PFSK-1 (cell line): ENCODE results near the gene L3MBTL4.

Experiments used
- FOXP2 ChIP-seq: optimal IDR thresholded peaks from 2 replicates; pipeline ENCODE3; 2011; ENCODE audit warnings: borderline replicate concordance, control low read depth, inconsistent platforms; ENCODE audit not compliant: insufficient read depth; ENCODE audit errors: extremely low read length, extremely low read depth
- POLR2AphosphoS5 ChIP-seq: IDR thresholded peaks from 2 replicates; pipeline ENCODE4 v1.6.1; 2012; ENCODE audit warnings: low read depth, mild to moderate bottlenecking, control low read depth, low read length, moderate library complexity
- SIN3A ChIP-seq: IDR thresholded peaks from 2 replicates; pipeline ENCODE4 v1.6.1; 2012; ENCODE audit warnings: mild to moderate bottlenecking, low read length, moderate library complexity, borderline replicate concordance; ENCODE audit not compliant: insufficient read depth
- TAF1 ChIP-seq: IDR thresholded peaks from 2 replicates; pipeline ENCODE4 v1.6.1; 2012; ENCODE audit warnings: low read length, control low read depth, borderline replicate concordance; ENCODE audit not compliant: insufficient read depth
- TF ChIP-seq, protein P1 (sequence below), 2 experiments: IDR thresholded peaks; 2 replicates each; pipeline versions ENCODE4 v1.6.1 to v1.8.0; 2011 to 2012; ENCODE audit warnings: low read depth in 2 of 2, low read length in 2 of 2, control low read depth in 1 of 2, inconsistent platforms in 1 of 2, mild to moderate bottlenecking in 1 of 2, moderate library complexity in 1 of 2; ENCODE audit not compliant: insufficient read depth in 1 of 2

L3MBTL4 gene

GRCh38 chr18:6374340-6374739 lies 40.4 kb downstream of the L3MBTL4 start:
- TF ChIP-seq POLR2AphosphoS5 (no peak), TAF1 (no peak)

- TF ChIP-seq, protein P1, sequence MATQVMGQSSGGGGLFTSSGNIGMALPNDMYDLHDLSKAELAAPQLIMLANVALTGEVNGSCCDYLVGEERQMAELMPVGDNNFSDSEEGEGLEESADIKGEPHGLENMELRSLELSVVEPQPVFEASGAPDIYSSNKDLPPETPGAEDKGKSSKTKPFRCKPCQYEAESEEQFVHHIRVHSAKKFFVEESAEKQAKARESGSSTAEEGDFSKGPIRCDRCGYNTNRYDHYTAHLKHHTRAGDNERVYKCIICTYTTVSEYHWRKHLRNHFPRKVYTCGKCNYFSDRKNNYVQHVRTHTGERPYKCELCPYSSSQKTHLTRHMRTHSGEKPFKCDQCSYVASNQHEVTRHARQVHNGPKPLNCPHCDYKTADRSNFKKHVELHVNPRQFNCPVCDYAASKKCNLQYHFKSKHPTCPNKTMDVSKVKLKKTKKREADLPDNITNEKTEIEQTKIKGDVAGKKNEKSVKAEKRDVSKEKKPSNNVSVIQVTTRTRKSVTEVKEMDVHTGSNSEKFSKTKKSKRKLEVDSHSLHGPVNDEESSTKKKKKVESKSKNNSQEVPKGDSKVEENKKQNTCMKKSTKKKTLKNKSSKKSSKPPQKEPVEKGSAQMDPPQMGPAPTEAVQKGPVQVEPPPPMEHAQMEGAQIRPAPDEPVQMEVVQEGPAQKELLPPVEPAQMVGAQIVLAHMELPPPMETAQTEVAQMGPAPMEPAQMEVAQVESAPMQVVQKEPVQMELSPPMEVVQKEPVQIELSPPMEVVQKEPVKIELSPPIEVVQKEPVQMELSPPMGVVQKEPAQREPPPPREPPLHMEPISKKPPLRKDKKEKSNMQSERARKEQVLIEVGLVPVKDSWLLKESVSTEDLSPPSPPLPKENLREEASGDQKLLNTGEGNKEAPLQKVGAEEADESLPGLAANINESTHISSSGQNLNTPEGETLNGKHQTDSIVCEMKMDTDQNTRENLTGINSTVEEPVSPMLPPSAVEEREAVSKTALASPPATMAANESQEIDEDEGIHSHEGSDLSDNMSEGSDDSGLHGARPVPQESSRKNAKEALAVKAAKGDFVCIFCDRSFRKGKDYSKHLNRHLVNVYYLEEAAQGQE (IDR thresholded peaks at IDR 0.05; ENCODE audit: insufficient read depth in 1 of 2, low read depth in 2 of 2, low read length in 2 of 2) = no peak
- TF ChIP-seq POLR2AphosphoS5 (no peak), SIN3A (no peak), TAF1 (no peak), FOXP2 (no peak)
Observed at GRCh38 chr18:6373187-6373586, 41.5 kb downstream of the L3MBTL4 start.

DNA sequence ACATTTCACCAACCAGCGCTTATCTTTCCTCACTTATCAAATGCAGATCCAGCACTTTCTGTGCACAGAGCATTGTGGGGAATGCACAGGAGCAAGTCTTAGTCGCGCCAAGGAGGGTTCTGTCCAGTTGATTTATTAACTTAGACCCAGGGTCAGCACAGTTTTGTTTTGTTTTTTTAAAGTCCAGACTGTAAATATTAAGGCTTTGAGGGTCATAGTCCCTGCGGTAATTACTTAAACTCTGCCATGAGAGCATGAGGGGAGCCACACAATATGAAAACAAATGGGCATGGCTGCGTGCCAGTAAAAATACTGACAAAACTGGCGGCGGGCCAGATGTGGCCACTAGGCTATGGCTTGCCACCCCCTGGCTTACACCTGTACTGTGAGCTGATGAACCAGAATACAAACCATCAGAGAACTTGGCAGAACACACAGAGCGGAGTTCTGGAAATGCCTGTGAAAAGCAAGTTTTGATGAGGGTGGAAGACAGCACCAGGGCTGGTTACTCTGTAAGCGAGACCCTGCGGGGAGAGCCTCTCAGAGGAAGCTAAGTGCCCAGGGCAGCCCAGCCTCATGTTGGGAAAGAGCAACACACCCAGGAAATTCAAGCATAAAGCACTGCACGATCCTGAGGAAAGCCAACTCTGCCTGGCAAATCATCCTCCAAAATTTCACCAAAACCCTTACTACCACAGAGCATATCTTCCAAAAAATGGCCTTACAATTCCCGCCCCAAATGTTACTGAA lies 43.6 kb downstream of the L3MBTL4 start:
- TF ChIP-seq SIN3A (no peak), POLR2AphosphoS5 (no peak), TAF1 (no peak), FOXP2 (no peak)
- TF ChIP-seq, protein P1 (IDR thresholded peaks at IDR 0.05; ENCODE audit: insufficient read depth in 1 of 2, low read depth in 2 of 2, low read length in 2 of 2) = no peak

DNA sequence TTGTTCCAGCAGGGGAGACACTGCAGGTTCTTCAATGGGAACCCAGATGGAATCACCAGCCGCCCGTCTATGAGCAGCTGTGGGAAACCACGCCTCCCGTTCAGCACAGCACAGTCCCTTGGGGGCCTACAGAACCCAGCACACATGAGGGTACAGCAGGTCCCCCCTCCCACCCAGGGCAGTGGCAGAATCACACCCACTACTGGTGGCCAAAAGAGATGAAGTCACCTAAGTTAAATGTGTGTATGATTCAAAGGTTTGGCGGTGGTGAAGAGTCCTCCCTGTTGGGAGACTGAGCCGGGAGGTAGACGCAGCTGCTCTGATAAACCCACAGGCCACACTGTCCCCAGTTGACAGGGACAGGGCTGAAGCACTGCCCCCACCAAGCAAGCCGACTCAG lies 44.3 kb downstream of the L3MBTL4 start:
- no peak for TF ChIP-seq POLR2AphosphoS5
- TF ChIP-seq, protein P1 (IDR thresholded peaks at IDR 0.05; ENCODE audit: insufficient read depth in 1 of 2, low read depth in 2 of 2, low read length in 2 of 2) = no peak
- no peak for TF ChIP-seq FOXP2
- TF ChIP-seq TAF1 = no peak
- TF ChIP-seq SIN3A = no peak

GRCh38 chr18:6368017-6368416 lies 46.7 kb downstream of the L3MBTL4 start:
- TF ChIP-seq FOXP2 = no peak
- TF ChIP-seq POLR2AphosphoS5 = no peak
- no peak for TF ChIP-seq SIN3A
- no peak for TF ChIP-seq TAF1
- TF ChIP-seq, protein P1 (IDR thresholded peaks at IDR 0.05; ENCODE audit: insufficient read depth in 1 of 2, low read depth in 2 of 2, low read length in 2 of 2) = no peak
